Hepatocyte (in vitro differentiated cells): ENCODE results near the gene SNX21.

Experiments used
- CTCF ChIP-seq: fragments of 200-600 bp; sonication (generic); IDR thresholded peaks from 2 replicates; pipeline ENCODE4 v1.5.1; 2016; ENCODE audit warnings: antibody characterized with exemption, mild to moderate bottlenecking; ENCODE audit not compliant: poor library complexity
- EZH2 ChIP-seq: fragments of 200-600 bp; sonication (generic); IDR thresholded peaks from 2 replicates; pipeline ENCODE4 v1.6.1; 2016; ENCODE audit warnings: antibody characterized with exemption, mild to moderate bottlenecking, borderline replicate concordance
- EZH2phosphoT487 ChIP-seq: fragments of 200-600 bp; sonication (generic); IDR thresholded peaks from one replicate; pipeline ENCODE4 v1.6.1; 2018; ENCODE audit warnings: antibody characterized with exemption, mild to moderate bottlenecking, low read depth, moderate library complexity; ENCODE audit not compliant: unreplicated experiment, severe bottlenecking

- no peak for TF ChIP-seq EZH2phosphoT487
- no peak for TF ChIP-seq CTCF
- TF ChIP-seq EZH2, result no peak
These were observed 1.7 kb downstream of the SNX21 start for GRCh38 chr20:45835329-45835765.
